ENCODE measurements around the gene NMNAT2.

Gene NMNAT2

GRCh38 chr1:183310753-183311479, 107.3 kb downstream of the NMNAT2 start:
- no peak for DNase-seq (ENCODE audit: low read depth)

- no peak for DNase-seq (ENCODE audit: low read depth)
These were observed 109.5 kb downstream of the NMNAT2 start for GRCh38 chr1:183308719-183309118.

GRCh38 chr1:183306317-183307042, 111.7 kb downstream of the NMNAT2 start:
- DNase-seq (ENCODE audit: low read depth) = no peak

- DNase-seq (ENCODE audit: low read depth) = no peak
These were observed 113.6 kb downstream of the NMNAT2 start for GRCh38 chr1:183304440-183305107.

- DNase-seq (ENCODE audit: low read depth) = no peak
These were observed 114.3 kb downstream of the NMNAT2 start for GRCh38 chr1:183303901-183304300.

- DNase-seq (ENCODE audit: low read depth) = no peak
These were observed 114.9 kb downstream of the NMNAT2 start for GRCh38 chr1:183303323-183303645.

GRCh38 chr1:183302452-183303322, 115.5 kb downstream of the NMNAT2 start:
- no peak for DNase-seq (ENCODE audit: low read depth)

GRCh38 chr1:183301239-183301638, 116.9 kb downstream of the NMNAT2 start:
- DNase-seq (ENCODE audit: low read depth) = no peak

GRCh38 chr1:183300828-183301227, 117.4 kb downstream of the NMNAT2 start:
- no peak for DNase-seq (ENCODE audit: low read depth)

GRCh38 chr1:183300395-183300794, 117.8 kb downstream of the NMNAT2 start:
- DNase-seq (ENCODE audit: low read depth) = no peak

GRCh38 chr1:183296782-183297181, 121.4 kb downstream of the NMNAT2 start:
- DNase-seq (ENCODE audit: low read depth) = no peak

GRCh38 chr1:183295521-183295920, 122.7 kb downstream of the NMNAT2 start:
- no peak for DNase-seq (ENCODE audit: low read depth)

GRCh38 chr1:183293876-183294275, 124.3 kb downstream of the NMNAT2 start:
- DNase-seq (ENCODE audit: low read depth) = no peak

GRCh38 chr1:183293241-183293640, 124.9 kb downstream of the NMNAT2 start:
- DNase-seq (ENCODE audit: low read depth) = no peak

GRCh38 chr1:183291802-183292514, 126.2 kb downstream of the NMNAT2 start:
- no peak for DNase-seq (ENCODE audit: low read depth)

- no peak for DNase-seq (ENCODE audit: low read depth)
These were observed 126.9 kb downstream of the NMNAT2 start for GRCh38 chr1:183291216-183291762.

- no peak for DNase-seq (ENCODE audit: low read depth)
These were observed 127.6 kb downstream of the NMNAT2 start for GRCh38 chr1:183290628-183291027.

GRCh38 chr1:183289051-183289496, 129.1 kb downstream of the NMNAT2 start:
- no peak for DNase-seq (ENCODE audit: low read depth)

- no peak for DNase-seq (ENCODE audit: low read depth)
These were observed 129.6 kb downstream of the NMNAT2 start for GRCh38 chr1:183288583-183288982.

GRCh38 chr1:183287191-183287675, 130.9 kb downstream of the NMNAT2 start:
- no peak for DNase-seq (ENCODE audit: low read depth)

GRCh38 chr1:183285746-183286145, 132.4 kb downstream of the NMNAT2 start:
- DNase-seq (ENCODE audit: low read depth) = no peak

Measured in stimulated activated CD8-positive, alpha-beta memory T cell treated with anti-CD3 and anti-CD28 coated beads, Interleukin-15, amount 100 ng/mL, for 1 hour (primary cell).